SJSA1 (cell line): Measurements from ENCODE around the gene VEGFC. TPM values are rescaled to one million over a fixed set of nuclear protein-coding genes. Genes with fewer than 3 reads are reported as not detected.

Experiments
- DNase-seq, 2 experiments: peaks; one replicate each; pipeline ENCODE4 v3.0.0-alpha.2; 2015 to 2020; ENCODE audit warnings: low spot score in 2 of 2, low read depth in 1 of 2
- H3K27ac ChIP-seq: fragments of 250-450 bp; sonication (Bioruptor Pico); 2 replicates; pipeline ENCODE4 v1.5.1; 2020; ENCODE audit warnings: mild to moderate bottlenecking, moderate library complexity
- H3K27me3 ChIP-seq: fragments of 250-450 bp; sonication (Bioruptor Pico); replicated peaks from 2 replicates; pipeline ENCODE4 v1.5.1; 2020; ENCODE audit warnings: mild to moderate bottlenecking, moderate library complexity
- H3K36me3 ChIP-seq: fragments of 250-450 bp; sonication (Bioruptor Pico); 2 replicates; pipeline ENCODE4 v1.5.1; 2020; ENCODE audit warnings: mild to moderate bottlenecking
- H3K4me1 ChIP-seq: fragments of 250-450 bp; sonication (Bioruptor Pico); replicated peaks from 2 replicates; pipeline ENCODE4 v1.6.1; 2021; ENCODE audit warnings: mild to moderate bottlenecking
- H3K4me3 ChIP-seq: fragments of 250-450 bp; sonication (Bioruptor Pico); 2 replicates; pipeline ENCODE4 v1.5.1; 2020; ENCODE audit warnings: mild to moderate bottlenecking
- H3K9me3 ChIP-seq: fragments of 250-450 bp; sonication (Bioruptor Pico); replicated peaks from 2 replicates; pipeline ENCODE4 v1.5.1; 2020; ENCODE audit warnings: mild to moderate bottlenecking
- total RNA-seq: library from RNA; depleted of rRNA; stranded (reverse); fragments of >200 nt; shearing (Covaris generic); gene quantifications from 2 replicates; pipeline ENCODE4 v1.2.3, GENCODE V29; 2014

The VEGFC gene
- total RNA-seq, 1 experiment from 2014 or later = 19.0 TPM

DNA sequence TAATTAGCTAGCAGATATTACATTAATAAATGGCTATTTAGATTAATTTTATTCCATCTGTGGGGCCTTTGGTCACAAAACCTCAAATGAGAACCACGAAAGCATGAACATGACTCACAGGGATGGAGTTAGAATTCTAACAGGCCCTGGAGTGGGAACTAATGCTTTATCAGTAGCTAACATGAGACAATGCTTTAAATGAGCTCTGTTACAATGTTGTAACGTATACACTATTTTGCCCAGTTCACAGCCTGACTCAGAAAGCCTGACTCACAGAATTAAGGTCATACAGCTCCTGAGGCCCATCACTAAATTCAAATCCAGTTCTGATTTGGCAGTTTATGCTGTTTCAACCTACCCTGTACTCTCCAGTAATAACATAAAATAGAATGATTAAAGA lies 23.2 kb downstream of the VEGFC start:
- peak overlapping the region; percentile 83 for H3K27ac ChIP-seq
- H3K9me3 ChIP-seq = no peaks in the 10 kb centered on the region
- H3K27me3 ChIP-seq = no peaks in the 10 kb centered on the region
- H3K36me3 ChIP-seq = peaks cover 3% of the 10 kb centered on the region; the same call in 1 of the 2 replicates
- peak; percentile 56 to 62 for DNase-seq
- peaks cover 18% of the 10 kb centered on the region for H3K4me1 ChIP-seq
- no peak overlapping the region for H3K4me3 ChIP-seq

DNA sequence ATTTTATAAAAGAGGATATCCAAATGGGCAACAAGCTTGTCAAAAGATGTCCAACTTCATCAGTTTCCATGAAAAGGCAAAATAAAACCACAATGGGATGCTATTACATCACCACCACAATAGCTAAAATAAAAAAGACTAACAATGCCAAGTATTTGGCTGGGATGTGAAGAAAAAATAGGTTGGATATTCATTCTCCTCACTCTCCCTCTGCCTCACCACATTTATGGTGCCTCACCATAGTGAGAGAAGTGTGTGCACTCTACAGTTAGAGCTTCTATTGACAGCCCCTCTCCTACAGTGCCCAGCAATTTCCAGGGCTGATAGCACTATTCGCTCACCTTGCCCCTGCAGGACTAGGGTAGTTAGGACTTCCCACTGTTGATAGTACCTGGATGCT lies 25.5 kb downstream of the VEGFC start:
- Histone ChIP-seq H3K27ac (no peak overlapping the region), H3K36me3 (peaks cover 4% of the 10 kb centered on the region; the same call in 1 of the 2 replicates), H3K4me1 (peaks cover 21% of the 10 kb centered on the region), H3K27me3 (no peaks in the 10 kb centered on the region), H3K4me3 (no peak overlapping the region), H3K9me3 (no peaks in the 10 kb centered on the region)
- DNase-seq = peak in 1 of 2 experiments; percentile 34

DNA sequence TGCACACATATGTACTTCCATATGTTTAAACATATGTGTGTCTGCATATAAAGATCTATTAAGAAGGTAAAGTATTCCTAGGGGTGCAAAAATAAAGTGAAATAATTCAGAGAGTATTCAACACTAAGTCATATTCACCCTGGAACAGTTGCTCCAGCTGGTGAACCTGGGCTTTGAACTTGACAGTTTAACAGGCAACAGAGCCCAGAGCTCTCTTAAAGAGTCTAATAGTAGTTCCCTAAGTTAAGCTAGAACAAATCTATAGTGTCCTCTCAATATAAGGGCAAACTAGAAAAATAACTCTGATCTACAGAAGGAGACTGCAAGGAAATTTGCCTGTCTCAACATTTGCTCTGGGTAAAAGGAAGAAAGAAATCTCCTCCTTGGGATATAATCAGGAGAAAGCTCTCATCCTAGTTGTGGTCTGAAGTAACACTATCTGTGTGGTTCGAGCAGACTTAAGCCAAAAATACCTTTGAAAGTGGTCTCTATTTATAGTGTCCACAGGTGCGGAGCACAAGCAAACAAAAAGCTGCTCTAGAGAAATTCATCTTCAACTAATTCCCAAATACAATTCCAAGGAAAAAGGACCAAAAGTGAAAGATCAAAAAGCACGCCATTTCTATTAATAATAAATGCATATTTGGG lies 29.9 kb downstream of the VEGFC start:
- peaks cover 32% of the 10 kb centered on the region for H3K4me1 ChIP-seq
- DNase-seq = no peak
- no peak overlapping the region for H3K27ac ChIP-seq
- H3K36me3 ChIP-seq = peaks cover 4% of the 10 kb centered on the region; the same call in 1 of the 2 replicates
- no peaks in the 10 kb centered on the region for H3K27me3 ChIP-seq
- H3K4me3 ChIP-seq = no peak overlapping the region
- no peaks in the 10 kb centered on the region for H3K9me3 ChIP-seq

DNA sequence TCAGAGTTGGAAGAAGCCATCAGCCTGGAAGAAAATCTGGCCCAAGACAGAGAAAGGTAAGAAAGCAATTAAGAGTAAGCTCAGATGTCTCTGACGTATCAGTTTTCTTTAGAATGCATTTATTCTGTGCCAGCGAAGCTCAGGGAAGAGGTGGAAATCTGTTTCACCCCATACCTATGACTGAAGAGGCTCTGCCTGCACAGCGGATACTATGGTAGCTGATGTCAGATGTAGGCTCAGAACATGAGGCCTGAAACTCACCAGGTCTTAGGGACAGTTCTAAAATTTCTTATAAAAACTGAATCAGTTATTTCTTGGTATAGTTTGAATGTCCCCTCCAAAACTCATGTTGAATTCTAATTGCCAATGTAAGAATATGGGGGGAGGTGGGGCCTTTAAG lies 30.9 kb downstream of the VEGFC start:
- H3K4me3 ChIP-seq = no peak overlapping the region
- H3K4me1 ChIP-seq = peaks cover 28% of the 10 kb centered on the region
- no peaks in the 10 kb centered on the region for H3K9me3 ChIP-seq
- 0 out of 2 replicates have a peak overlapping the region, but pooled peaks have one; percentile 0 for H3K27ac ChIP-seq
- H3K27me3 ChIP-seq = no peaks in the 10 kb centered on the region
- H3K36me3 ChIP-seq = peaks cover 4% of the 10 kb centered on the region; the same call in 1 of the 2 replicates
- no peak for DNase-seq

DNA sequence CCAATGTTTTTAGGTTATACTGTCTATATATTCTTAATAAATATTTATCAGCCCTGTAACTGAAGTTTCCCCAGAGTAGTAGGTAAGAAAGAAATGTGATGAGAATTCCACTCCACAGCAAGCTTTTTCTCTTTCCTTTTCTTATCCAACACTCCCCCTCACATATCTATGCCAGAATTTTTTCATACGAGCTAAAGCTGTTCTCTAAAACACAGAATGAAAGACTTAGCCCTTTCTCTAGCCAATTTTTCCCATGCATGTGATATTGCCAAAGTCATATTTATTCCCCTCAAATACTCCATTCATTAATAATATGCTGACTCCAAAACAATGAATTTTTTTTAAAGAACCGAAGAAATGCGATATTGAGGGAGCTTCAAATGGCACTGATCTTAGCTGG lies 32.3 kb downstream of the VEGFC start:
- no peak overlapping the region for H3K4me3 ChIP-seq
- peaks cover 39% of the 10 kb centered on the region for H3K4me1 ChIP-seq
- H3K27me3 ChIP-seq = no peaks in the 10 kb centered on the region
- peaks cover 4% of the 10 kb centered on the region; the same call in 1 of the 2 replicates for H3K36me3 ChIP-seq
- H3K9me3 ChIP-seq = no peaks in the 10 kb centered on the region
- H3K27ac ChIP-seq = 0 out of 2 replicates have a peak overlapping the region, but pooled peaks have one; percentile 0
- no peak for DNase-seq

DNA sequence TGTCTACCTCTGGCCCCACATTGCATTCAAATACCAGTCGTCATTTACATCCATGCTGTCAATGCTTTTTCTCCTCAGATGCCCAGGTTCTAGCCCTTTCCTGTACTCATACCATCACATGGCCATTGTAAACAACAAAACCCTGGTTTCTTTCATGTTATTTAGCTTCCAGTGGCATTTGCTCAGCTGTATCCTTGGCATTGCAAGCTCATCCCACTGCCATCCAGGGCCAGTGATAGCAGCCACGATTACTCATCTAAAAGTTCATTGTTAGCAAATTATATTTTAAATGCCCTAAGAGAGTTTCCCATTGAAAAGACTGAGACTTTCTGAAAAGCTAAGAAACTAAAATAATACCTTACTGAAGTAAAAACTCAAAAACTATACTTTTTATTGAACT lies 34.0 kb downstream of the VEGFC start:
- Histone ChIP-seq H3K4me1 (peaks cover 46% of the 10 kb centered on the region), H3K9me3 (no peaks in the 10 kb centered on the region), H3K4me3 (no peak overlapping the region), H3K36me3 (peaks cover 4% of the 10 kb centered on the region; the same call in 1 of the 2 replicates), H3K27me3 (no peaks in the 10 kb centered on the region), H3K27ac (no peak overlapping the region)
- DNase-seq = no peak

DNA sequence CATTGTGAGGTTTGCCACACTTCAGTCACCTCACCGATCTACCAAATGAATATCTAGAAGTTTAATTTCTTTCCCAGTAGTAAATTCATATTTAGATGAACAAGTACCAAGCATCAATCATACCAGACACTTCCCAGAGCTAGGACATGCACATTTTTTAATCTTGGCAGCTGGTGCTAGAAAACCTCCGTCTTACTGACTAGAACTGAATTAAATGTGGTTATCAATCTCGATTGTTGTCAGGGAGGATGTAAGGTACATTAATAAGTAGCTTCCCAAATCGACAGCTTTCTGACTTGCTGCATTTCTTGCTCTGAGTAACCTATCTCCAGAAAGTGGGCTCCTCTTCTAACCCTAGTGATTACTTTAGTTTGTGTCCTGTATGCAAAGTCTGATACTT lies 34.4 kb downstream of the VEGFC start:
- Histone ChIP-seq H3K27ac (no peak overlapping the region), H3K4me3 (no peak overlapping the region), H3K9me3 (no peaks in the 10 kb centered on the region), H3K27me3 (no peaks in the 10 kb centered on the region), H3K4me1 (peaks cover 50% of the 10 kb centered on the region), H3K36me3 (peaks cover 4% of the 10 kb centered on the region; the same call in 1 of the 2 replicates)
- DNase-seq = no peak

DNA sequence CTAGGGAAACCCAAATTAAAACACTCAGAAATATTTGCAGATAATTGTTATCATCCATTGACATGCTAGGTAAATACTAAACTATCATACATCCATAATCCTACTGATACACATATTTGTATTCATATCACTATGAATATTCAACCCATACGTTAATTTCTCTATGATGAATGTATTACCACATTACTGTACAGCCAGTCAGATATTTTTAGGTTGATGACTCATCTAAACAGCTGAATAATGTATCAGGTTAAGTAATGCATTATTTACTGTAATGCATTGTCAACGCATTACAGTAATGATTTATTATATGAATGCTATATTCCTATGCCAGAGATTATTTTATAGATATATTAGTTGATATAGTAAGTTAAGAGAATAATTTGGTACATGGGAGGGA lies 37.1 kb downstream of the VEGFC start:
- no peaks in the 10 kb centered on the region for H3K27me3 ChIP-seq
- no peaks in the 10 kb centered on the region for H3K9me3 ChIP-seq
- H3K4me3 ChIP-seq = no peak overlapping the region
- H3K36me3 ChIP-seq = no peaks in the 10 kb centered on the region
- H3K27ac ChIP-seq = no peak overlapping the region
- DNase-seq = no peak
- peaks cover 53% of the 10 kb centered on the region for H3K4me1 ChIP-seq

DNA sequence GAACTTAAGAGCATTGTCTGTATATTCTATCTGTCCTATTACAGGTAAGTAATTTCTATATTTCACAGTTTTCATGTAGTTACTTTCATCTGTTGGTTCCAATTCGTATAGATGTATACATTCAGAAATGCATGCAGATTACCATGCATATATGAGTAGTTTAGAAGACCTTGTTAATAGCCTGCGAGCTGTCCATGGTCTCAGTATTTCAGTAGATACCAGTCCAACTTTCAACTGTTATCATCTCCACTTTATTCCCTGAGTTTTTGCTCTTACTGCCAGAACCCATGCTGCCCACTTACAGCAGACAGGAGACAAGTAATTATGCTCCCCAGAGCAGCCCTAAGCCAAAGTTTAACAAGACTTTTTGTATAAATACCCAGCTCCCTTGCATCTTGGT lies 37.7 kb downstream of the VEGFC start:
- peaks cover 56% of the 10 kb centered on the region for H3K4me1 ChIP-seq
- H3K9me3 ChIP-seq = no peaks in the 10 kb centered on the region
- H3K4me3 ChIP-seq = no peak overlapping the region
- no peak overlapping the region for H3K27ac ChIP-seq
- H3K36me3 ChIP-seq = no peaks in the 10 kb centered on the region
- no peaks in the 10 kb centered on the region for H3K27me3 ChIP-seq
- DNase-seq = no peak

DNA sequence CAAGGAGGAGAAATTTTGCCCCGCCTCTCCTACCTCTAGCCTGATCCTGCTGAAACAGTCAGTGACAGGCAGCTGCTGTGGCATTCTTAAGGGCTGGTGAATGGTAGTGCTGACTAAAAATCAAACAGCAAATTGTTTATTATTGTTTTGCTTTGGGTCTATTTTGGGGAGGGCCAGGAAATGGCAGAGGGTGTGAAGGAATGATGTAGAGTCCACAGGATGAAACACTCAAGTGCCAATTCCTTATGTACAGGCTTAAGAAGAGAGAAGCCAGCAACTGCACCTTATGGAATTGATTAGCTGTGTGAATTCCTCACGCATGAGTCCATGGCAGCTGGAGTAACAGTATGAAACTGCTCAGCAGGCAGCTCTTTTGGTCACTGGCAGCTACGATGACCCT lies 39.7 kb downstream of the VEGFC start:
- no peak overlapping the region for H3K4me3 ChIP-seq

DNA sequence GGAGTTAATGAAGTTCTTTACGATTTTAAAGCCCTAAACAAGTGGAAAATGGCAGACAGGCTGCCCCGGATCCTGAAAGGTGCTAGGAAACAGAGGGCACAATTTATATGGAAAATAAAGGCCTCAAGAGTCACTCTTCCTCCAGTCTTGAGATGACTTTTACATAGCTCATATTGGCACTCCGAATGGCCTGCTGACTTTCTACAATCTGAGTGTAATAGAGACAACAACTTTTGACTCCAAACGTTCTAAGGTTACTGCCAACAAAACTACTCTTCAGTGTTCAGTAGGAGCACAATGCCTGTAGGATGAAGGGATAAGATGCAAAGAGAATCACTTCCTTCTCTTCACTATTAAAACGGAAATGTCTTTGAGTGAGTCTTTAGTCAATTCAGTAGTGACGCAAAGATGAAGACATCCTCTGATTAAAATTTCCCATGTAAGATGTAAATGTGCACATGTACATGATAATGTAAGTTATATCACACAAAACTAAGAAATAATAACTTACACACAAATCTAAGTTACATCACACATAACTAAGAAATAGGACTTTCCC lies 40.5 kb downstream of the VEGFC start:
- H3K27me3 ChIP-seq = no peaks in the 10 kb centered on the region
- no peaks in the 10 kb centered on the region for H3K9me3 ChIP-seq
- DNase-seq = no peak
- no peaks in the 10 kb centered on the region for H3K36me3 ChIP-seq
- peaks cover 48% of the 10 kb centered on the region for H3K4me1 ChIP-seq
- no peak overlapping the region for H3K4me3 ChIP-seq
- H3K27ac ChIP-seq = peak overlapping the region; percentile 8; the same call in 1 of the 2 replicates

More for the DNA sequence above, 39.7 kb downstream of the VEGFC start:
- no peaks in the 10 kb centered on the region for H3K27me3 ChIP-seq
- no peaks in the 10 kb centered on the region for H3K9me3 ChIP-seq
- peak; percentile 79 to 87 for DNase-seq
- no peaks in the 10 kb centered on the region for H3K36me3 ChIP-seq
- H3K27ac ChIP-seq = peak overlapping the region; percentile 7
- H3K4me1 ChIP-seq = peaks cover 48% of the 10 kb centered on the region

DNA sequence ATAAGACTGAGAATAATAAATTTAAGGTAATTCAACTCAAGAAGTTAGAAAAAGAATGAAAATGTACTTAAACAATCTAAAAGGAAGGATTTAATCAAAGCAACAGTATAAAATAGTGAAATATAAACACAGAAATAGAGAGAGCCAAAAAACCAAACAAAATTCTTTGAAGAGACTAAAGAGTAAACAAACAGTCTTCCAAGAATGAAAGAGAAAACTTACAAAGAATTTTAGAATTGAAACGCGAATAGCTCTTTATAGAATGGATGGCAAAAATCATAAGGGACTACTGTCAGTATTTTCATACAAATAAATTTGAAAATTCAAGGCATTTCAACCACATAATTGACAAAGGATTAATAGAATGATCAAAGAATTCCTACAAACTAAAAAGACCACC lies 41.7 kb downstream of the VEGFC start:
- Histone ChIP-seq H3K4me3 (no peak overlapping the region), H3K36me3 (no peaks in the 10 kb centered on the region), H3K27ac (no peak overlapping the region), H3K27me3 (no peaks in the 10 kb centered on the region), H3K4me1 (peaks cover 42% of the 10 kb centered on the region), H3K9me3 (no peaks in the 10 kb centered on the region)
- DNase-seq = peak in 1 of 2 experiments; percentile 20

DNA sequence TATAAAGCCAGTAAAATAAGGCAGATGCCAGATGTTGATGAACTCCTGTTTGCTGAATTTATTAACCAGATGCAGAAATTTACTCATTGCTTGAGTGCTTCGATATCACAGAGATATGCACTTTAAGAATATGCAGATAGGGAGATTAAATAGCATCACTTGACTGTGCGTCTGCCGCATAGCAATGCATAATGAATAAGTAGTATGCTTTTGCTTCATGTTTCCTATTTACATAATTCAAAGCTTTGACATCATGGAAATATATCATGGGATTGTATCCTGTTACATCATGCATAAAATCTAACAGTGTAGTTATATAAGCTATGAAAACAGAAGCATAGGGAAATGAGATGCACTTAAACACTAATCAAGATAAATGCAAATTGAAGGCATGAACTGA lies 45.9 kb downstream of the VEGFC start:
- no peak overlapping the region for H3K27ac ChIP-seq
- H3K9me3 ChIP-seq = no peaks in the 10 kb centered on the region
- H3K27me3 ChIP-seq = no peaks in the 10 kb centered on the region
- H3K4me3 ChIP-seq = no peak overlapping the region
- H3K4me1 ChIP-seq = peaks cover 13% of the 10 kb centered on the region
- no peaks in the 10 kb centered on the region for H3K36me3 ChIP-seq
- DNase-seq = no peak

DNA sequence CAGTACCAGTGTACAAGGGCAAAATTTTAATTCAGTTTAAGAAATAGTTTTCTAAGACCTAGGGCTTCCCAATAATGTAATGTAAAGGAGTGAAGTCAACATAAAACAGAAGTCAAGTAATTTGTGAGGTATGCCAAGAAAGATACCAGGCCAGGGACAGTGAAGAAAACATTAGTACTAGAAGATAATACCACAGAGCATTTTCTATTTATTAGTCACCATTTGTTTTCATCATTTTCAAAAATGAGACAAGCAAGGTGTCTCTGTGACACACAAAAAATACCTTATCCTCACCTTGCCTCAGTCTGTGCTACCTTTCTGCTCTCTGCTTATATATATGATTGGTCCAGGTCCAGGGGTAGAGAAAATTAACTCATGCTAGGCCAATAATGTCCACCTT lies 46.8 kb downstream of the VEGFC start:
- Histone ChIP-seq H3K9me3 (no peaks in the 10 kb centered on the region), H3K4me1 (peaks cover 6% of the 10 kb centered on the region), H3K4me3 (no peak overlapping the region), H3K27me3 (no peaks in the 10 kb centered on the region), H3K27ac (no peak overlapping the region), H3K36me3 (no peaks in the 10 kb centered on the region)
- DNase-seq = no peak
